AML-193 (cell line): ENCODE results near the gene SLC25A38.

Source experiments
- DNase-seq, 2 experiments: peaks; one replicate each; lab custom pipeline; 2025; lab: John Stamatoyannopoulos, UW

The SLC25A38 gene

DNA sequence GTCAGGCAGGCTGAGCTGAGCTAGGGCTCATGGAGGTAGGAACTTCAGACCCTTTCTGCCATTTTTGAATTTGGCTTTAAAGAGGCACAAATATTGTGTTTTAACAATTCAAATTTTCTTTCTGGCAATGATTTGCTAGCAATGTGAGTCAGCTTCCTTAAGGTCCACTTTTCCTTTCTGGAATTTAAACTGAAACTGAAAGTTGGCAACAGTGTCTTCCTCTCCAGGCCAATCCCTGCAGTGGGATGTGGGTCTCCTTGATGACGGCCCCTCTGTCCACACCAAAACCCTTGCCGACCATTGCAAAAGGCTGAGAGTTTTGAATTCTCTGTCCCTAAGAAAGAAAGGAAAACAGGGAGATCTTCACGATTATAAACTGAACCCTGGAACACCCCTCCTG is 50.5 kb downstream of the SLC25A38 start:
- DNase-seq = no peak

DNA sequence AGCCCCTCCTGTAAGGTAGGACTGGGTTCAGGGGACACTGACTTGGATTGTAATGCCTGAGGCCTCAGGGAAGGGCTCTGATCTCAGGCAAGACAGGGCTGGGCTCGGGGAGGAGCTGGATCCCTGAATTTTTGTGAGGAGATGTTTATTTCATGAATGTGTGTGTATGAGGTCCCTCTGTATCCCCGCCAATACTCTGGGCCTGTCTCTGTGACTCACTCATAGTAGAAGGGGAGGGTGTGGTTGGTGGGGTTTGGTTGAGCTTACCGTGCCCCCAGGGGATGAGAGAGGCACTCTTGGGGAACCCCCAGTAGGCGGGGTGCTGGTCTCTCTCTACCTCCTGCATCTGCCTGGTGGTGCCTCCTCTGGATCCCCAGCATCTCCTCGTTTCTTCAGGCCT is 51.4 kb downstream of the SLC25A38 start:
- no peak for DNase-seq

DNA sequence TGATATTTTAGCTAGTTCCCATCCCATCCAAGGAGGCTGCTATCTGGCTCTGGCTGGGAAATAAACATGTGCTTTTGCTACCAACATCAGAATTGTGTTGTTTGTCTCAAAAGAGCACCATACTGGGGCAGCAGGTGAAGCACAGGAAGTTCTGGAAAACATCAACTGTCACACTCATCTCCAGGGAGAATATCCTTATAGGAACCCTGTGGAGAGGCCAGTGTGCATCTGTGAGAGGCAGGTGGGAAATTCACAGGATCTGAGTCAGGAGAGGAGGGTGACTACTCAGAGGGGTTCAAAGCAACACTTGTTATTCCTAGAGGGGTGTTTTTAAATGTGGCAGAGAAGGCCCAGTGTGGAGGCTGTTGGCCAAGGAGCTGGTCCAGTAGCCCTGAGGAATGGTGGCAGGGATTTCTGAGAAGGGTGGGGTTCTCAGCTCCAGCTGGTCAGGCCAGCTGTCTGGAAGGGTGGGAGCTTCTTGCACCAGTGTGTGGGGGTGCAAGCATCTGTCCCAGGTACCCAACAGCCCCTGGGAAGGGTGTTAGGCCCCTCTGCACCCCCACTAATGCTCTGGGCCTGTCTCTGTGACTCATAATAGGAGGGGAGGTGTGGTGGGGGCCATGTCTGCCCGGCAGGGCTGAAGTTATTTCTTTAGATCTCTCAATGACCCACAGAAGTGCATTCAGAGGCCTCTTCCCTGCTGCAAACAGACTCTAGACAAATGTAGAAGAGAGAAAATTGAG is 52.0 kb downstream of the SLC25A38 start:
- DNase-seq = no peak

DNA sequence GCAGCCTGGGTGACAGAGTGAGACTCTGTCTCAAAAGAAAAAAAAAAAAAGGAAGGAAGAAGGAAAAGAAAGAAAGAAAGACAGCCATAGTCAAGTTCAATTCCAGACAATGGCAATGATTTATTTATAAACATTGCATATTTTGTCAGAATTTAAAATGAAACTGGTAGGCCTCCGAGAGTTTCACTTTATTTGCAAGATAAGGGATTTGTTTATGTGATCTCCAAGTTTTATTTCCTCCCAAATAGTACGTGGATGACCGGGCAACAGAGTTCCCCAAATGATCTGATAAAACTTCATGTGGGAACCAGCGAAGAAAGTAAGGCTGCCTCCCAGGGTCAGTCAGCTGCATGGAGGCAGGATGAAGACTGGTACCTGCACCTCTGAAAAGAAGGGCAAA is 55.7 kb downstream of the SLC25A38 start:
- DNase-seq = no peak

DNA sequence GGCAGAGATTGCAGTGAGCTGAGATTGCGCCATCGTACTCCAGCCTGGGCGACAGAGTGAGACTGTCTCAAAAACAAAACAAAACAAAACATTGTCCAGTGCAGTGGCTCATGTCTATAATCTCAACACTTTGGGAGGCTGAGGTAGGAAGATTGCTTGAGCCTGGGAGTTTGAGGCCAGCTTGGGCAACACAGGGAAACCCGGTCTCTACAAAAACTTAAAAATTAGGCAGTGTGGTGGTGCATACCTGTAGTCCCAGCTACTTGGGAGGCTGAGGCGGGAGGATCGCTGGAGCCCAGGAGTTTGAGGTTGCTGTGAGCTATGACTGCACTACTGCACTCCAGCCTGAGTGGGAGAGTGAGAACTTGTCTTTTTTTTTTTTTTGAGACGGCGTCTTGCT is 57.1 kb downstream of the SLC25A38 start:
- no peak for DNase-seq

DNA sequence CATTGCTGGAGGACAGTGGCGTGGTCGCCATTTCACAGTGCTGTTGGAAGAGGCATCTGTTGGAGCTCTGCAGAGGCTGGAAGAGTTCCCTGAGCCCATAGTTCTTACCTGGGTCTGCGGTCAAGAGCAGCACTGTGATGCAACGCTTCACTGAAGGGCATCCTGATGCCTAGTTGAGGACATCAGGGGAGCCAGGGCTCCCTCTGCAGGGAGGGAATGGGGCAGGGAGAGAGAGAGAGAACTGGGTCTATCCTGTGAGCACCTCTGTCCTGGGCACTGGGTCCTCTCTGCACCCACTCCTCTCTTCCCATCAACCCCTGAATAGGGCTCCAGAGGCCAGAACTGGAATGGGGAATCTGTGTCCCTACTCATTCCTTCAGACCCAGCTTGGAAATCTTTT is 60.4 kb downstream of the SLC25A38 start:
- DNase-seq = no peak

DNA sequence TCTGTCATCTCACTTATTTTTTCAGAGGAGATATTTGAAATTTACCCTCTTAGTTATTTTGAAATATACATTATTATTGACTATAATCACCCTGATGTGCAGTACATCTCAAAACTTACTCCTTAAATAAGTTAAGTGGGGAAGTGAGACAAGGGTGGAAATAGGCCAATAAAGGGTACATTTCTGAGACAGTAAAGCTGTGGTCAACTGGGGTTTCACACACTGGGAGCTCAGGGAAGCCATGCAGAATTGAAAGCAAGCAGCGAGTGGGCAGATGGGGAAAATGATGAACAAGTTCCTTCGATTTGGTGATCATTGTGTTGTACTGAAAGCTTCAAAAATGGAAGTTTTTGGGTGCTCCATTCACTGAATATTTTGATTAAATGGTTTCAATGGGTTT is 62.8 kb downstream of the SLC25A38 start:
- DNase-seq = no peak

DNA sequence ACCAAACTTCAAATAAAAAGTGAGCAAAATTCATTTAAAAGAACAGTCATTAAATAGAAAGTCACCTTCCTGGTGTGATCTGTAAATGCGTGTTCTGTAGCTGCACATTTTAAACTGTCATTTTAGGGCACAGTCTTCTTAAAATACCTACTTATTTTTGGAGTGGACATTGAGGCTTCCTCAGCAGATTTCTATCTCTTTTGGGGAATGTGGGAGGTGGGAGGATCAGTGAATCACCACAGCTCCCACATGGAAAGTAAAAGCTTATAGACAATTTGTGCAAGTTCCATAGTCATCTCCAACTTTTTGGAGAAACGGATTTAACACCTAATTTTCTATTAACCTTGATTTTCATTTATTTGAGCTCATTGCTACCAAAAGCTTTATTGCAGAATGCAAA is 63.3 kb downstream of the SLC25A38 start:
- no peak for DNase-seq
